Panc1 (cell line): ENCODE data around the gene MIEN1.

Experiments used
- CTCF ChIP-seq: fragments of 450-650 bp; IDR thresholded peaks from 2 replicates; pipeline ENCODE4 v1.5.1; 2017; ENCODE audit warnings: mild to moderate bottlenecking
- TCF7L2 ChIP-seq: IDR thresholded peaks from 2 replicates; pipeline ENCODE4 v1.6.1; 2011; ENCODE audit warnings: mild to moderate bottlenecking, low read depth, low read length, inconsistent platforms

GRCh38 chr17:39724731-39725130, 5.6 kb downstream of the MIEN1 start:
- no peak for TF ChIP-seq CTCF
- TF ChIP-seq TCF7L2, result no peak
